A673 (cell line): Measurements from ENCODE around the gene AHRR. TPM values are rescaled to one million over a fixed set of nuclear protein-coding genes. Genes with fewer than 3 reads are reported as not detected.

Experiments used
- BruUV-seq: library from RNA; stranded (reverse); fragments of 400-500 nt; replicated peaks from 2 replicates; lab custom pipeline; 2021; lab: Mats Ljungman, UMichigan
- CTCF ChIA-PET: fragments of 300-600 bp; sonication (Branson Sonifier 250); formaldehyde crosslinking; loops from one replicate; lab custom pipeline; 2022; ENCODE audit warnings: antibody characterized with exemption; lab: Charles Lee
- POLR2A ChIA-PET: fragments of 300-600 bp; sonication (Branson Sonifier 250); formaldehyde crosslinking; loops from one replicate; lab custom pipeline; 2022; ENCODE audit warnings: antibody characterized with exemption; ENCODE audit not compliant: low non-redundant PET; lab: Charles Lee
- DNase-seq: peaks from one replicate; pipeline ENCODE4 v3.0.0-alpha.2; 2015; ENCODE audit warnings: low spot score
- H3K27ac ChIP-seq: fragments of 200-600 bp; sonication (generic); 2 replicates; pipeline ENCODE4 v1.5.1; 2016; ENCODE audit warnings: mixed run types, low read depth, mild to moderate bottlenecking, mixed read lengths, antibody characterized with exemption, low read length; ENCODE audit not compliant: poor library complexity, severe bottlenecking
- H3K27me3 ChIP-seq: fragments of 200-600 bp; sonication (generic); replicated peaks from 2 replicates; pipeline ENCODE4 v1.6.1; 2017; ENCODE audit warnings: mixed run types, low read depth, mild to moderate bottlenecking, mixed read lengths, antibody characterized with exemption, low read length; ENCODE audit not compliant: insufficient read depth, poor library complexity
- H3K36me3 ChIP-seq: fragments of 200-600 bp; sonication (generic); 2 replicates; pipeline ENCODE4 v1.6.1; 2016; ENCODE audit warnings: mixed run types, mild to moderate bottlenecking, mixed read lengths, antibody characterized with exemption, low read length; ENCODE audit not compliant: insufficient read depth, poor library complexity, severe bottlenecking
- H3K4me1 ChIP-seq: fragments of 200-600 bp; sonication (generic); 2 replicates; pipeline ENCODE4 v1.6.1; 2017; ENCODE audit warnings: mixed run types, mild to moderate bottlenecking, mixed read lengths, antibody characterized with exemption, low read length; ENCODE audit not compliant: insufficient read depth, poor library complexity, severe bottlenecking
- H3K4me3 ChIP-seq: fragments of 200-600 bp; sonication (generic); 2 replicates; pipeline ENCODE4 v1.5.1; 2016; ENCODE audit warnings: low read depth, mixed run types, mild to moderate bottlenecking, mixed read lengths, low read length; ENCODE audit not compliant: poor library complexity, severe bottlenecking
- H3K9me3 ChIP-seq: fragments of 200-600 bp; sonication (generic); 2 replicates; pipeline ENCODE4 v1.6.1; 2016; ENCODE audit warnings: mixed run types, low read depth, mild to moderate bottlenecking, mixed read lengths, antibody characterized with exemption, low read length; ENCODE audit not compliant: poor library complexity, severe bottlenecking
- EZH2 ChIP-seq: fragments of 200-600 bp; sonication (generic); IDR thresholded peaks from 2 replicates; pipeline ENCODE4 v1.6.1; 2017; ENCODE audit warnings: borderline replicate concordance, low read depth, mild to moderate bottlenecking, mixed read lengths, antibody characterized with exemption, low read length; ENCODE audit not compliant: poor library complexity, severe bottlenecking
- intact Hi-C: fragments of 100-400 bp; cut with micrococcal nuclease; formaldehyde crosslinking; loops from one replicate; pipeline ENCODE4 v1.10.0; 2022; ENCODE audit not compliant: unreplicated experiment
- total RNA-seq: library from RNA; stranded (reverse); gene quantifications from 2 replicates; pipeline ENCODE4 v1.2.3, GENCODE V29; 2021
- TF ChIP-seq, protein P1 (sequence below): fragments of 300-800, 200-600 bp; sonication (generic); conservative IDR thresholded peaks from 2 replicates; pipeline ENCODE4 v1.5.1; 2017; ENCODE audit warnings: low read depth, mild to moderate bottlenecking, antibody characterized with exemption, low read length, moderate library complexity, mixed read lengths

Gene AHRR
- total RNA-seq, 1 experiment from 2014 or later, result 2.2 TPM

DNA sequence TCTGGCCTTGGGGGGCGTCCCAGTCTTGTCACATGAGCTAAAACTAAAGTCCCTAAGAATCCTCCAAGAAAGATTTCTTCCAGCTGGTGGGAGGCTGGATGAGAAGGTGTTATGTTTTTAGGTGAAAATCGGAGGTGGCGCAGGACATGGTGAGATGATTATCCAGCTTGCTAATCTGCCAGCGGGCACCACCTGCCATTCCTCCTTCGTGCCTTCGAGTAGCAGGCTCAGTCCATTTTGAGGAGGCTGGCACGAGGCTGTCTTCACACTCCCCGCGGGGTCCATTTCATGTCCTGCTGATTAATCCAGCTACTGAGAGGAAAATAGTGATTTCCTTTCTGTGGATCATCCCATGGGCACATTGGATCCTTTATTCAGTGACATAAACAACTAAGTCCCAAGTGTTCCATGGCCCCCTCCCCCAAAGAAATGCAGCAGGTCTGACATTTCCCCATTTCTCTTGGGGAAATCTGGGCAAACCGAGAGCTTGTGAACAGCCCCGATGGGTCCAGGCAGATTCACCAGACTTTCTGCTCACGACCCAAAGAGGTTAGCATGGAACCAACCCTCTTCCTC lies 83.2 kb downstream of the AHRR start:
- intact Hi-C loops, result no loop called here
- peaks cover 10% of the 10 kb centered on the region for H3K4me1 ChIP-seq
- POLR2A ChIA-PET, result no interaction called here

DNA sequence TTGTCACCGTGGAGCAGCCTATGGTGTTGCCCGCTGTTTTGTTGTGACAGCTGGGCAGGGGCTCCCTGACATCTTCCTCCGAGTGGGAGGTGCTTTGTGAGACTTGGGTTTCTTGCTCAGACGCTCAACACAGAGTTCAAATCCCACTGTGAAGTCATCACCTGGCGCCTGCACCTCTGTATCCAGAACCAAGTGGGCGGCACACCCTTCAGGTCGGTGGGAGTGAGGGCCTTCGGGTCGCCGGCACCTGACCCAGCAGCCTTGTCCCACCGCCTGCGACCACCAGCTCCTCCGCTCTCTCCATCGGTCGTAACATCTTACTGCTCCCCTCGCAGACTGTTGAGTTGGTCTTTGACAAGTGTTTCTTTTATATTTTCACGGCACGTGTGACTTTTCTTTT lies 83.9 kb downstream of the AHRR start:
- BruUV-seq, result no TSS peak

More for the DNA sequence above, 83.2 kb downstream of the AHRR start:
- Histone ChIP-seq H3K36me3 (no peaks in the 10 kb centered on the region), H3K27me3 (no peaks in the 10 kb centered on the region), H3K9me3 (no peaks in the 10 kb centered on the region), H3K4me3 (no peak overlapping the region), H3K27ac (no peak overlapping the region)
- TF ChIP-seq, protein P1, sequence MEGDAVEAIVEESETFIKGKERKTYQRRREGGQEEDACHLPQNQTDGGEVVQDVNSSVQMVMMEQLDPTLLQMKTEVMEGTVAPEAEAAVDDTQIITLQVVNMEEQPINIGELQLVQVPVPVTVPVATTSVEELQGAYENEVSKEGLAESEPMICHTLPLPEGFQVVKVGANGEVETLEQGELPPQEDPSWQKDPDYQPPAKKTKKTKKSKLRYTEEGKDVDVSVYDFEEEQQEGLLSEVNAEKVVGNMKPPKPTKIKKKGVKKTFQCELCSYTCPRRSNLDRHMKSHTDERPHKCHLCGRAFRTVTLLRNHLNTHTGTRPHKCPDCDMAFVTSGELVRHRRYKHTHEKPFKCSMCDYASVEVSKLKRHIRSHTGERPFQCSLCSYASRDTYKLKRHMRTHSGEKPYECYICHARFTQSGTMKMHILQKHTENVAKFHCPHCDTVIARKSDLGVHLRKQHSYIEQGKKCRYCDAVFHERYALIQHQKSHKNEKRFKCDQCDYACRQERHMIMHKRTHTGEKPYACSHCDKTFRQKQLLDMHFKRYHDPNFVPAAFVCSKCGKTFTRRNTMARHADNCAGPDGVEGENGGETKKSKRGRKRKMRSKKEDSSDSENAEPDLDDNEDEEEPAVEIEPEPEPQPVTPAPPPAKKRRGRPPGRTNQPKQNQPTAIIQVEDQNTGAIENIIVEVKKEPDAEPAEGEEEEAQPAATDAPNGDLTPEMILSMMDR, result no peak
- CTCF ChIA-PET, result no interaction called here
- BruUV-seq, result no TSS peak
- no peak for DNase-seq

DNA sequence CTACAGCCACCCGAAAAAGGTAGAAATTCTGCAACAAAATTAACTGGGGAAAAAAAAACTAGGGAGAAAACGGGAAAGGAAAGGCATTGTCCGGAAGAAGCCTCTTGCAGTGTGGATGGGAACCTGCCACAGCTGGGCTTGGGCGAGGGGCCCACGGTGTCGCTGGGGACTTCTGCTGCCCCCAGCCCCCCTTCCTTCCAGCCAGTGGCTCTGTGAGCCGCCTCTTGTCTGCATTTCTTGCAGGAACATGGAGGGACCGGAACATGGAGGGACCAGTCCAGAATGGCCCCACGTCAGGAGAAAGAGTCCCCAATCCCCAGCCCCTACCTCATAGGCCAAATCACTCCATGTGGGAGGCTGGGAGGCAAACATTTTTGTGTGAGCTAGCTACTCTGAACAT lies 84.5 kb downstream of the AHRR start:
- no peaks in the 10 kb centered on the region for H3K27me3 ChIP-seq
- no peaks in the 10 kb centered on the region for H3K36me3 ChIP-seq
- ChIA-PET POLR2A (no interaction called here), CTCF (no interaction called here)
- no peak overlapping the region for H3K27ac ChIP-seq
- no peaks in the 10 kb centered on the region for H3K9me3 ChIP-seq
- no peak for DNase-seq
- intact Hi-C loops, result no loop called here
- TF ChIP-seq, protein P1, result no peak
- no peak for TF ChIP-seq EZH2
- no peak overlapping the region for H3K4me3 ChIP-seq
- H3K4me1 ChIP-seq, result no peaks in the 10 kb centered on the region
- no TSS peak for BruUV-seq

More for the DNA sequence above, 83.9 kb downstream of the AHRR start:
- Histone ChIP-seq H3K27me3 (no peaks in the 10 kb centered on the region), H3K4me1 (peaks cover 3% of the 10 kb centered on the region), H3K4me3 (no peak overlapping the region), H3K9me3 (no peaks in the 10 kb centered on the region), H3K36me3 (no peaks in the 10 kb centered on the region), H3K27ac (no peak overlapping the region)
- POLR2A ChIA-PET, result no interaction called here
- no peak for DNase-seq
- CTCF ChIA-PET, result no interaction called here
- intact Hi-C loops, result no loop called here
- TF ChIP-seq, protein P1, result no peak
- TF ChIP-seq EZH2, result no peak
